Immature natural killer cell (primary cell): ENCODE measurements around the gene CD300A. TPM values are rescaled to one million over a fixed set of nuclear protein-coding genes. Genes with fewer than 3 reads are reported as not detected.
A peak's percentile ranks its signal among the peaks of the same experiment; 100 is the strongest.

Experiments
- DNase-seq, 3 donors: peaks; one replicate each; pipeline ENCODE4 v3.0.0; 2022; ENCODE audit warnings: mixed read lengths in 1 of 3
- H3K27ac Mint-ChIP-seq, 6 donors: one replicate each; pipeline ENCODE4 v1.8.0; 2020; ENCODE audit warnings: mixed read lengths in 6 of 6, mild to moderate bottlenecking in 5 of 6, inconsistent platforms in 4 of 6, moderate library complexity in 3 of 6
- H3K27me3 Mint-ChIP-seq, 3 donors: one replicate each; pipeline ENCODE4 v1.8.0; 2020 to 2021; ENCODE audit warnings: low read depth in 3 of 3, mild to moderate bottlenecking in 3 of 3, mixed read lengths in 3 of 3, moderate library complexity in 3 of 3, inconsistent platforms in 1 of 3
- H3K36me3 Mint-ChIP-seq, 3 donors: one replicate each; pipeline ENCODE4 v1.8.0; 2020; ENCODE audit warnings: mixed read lengths in 3 of 3, inconsistent platforms in 2 of 3, mild to moderate bottlenecking in 2 of 3
- H3K4me1 Mint-ChIP-seq, 2 donors: one replicate each; pipeline ENCODE4 v1.8.0; 2020; ENCODE audit warnings: inconsistent platforms in 2 of 2, mild to moderate bottlenecking in 2 of 2, mixed read lengths in 2 of 2, moderate library complexity in 1 of 2
- H3K4me3 Mint-ChIP-seq, 5 donors: one replicate each; pipeline ENCODE4 v1.8.0; 2020; ENCODE audit warnings: mild to moderate bottlenecking in 5 of 5, mixed read lengths in 5 of 5, inconsistent platforms in 3 of 5, moderate library complexity in 3 of 5
- H3K9me3 Mint-ChIP-seq, 6 donors: one replicate each; pipeline ENCODE4 v1.8.0; 2020; ENCODE audit warnings: mild to moderate bottlenecking in 6 of 6, mixed read lengths in 6 of 6, inconsistent platforms in 4 of 6, moderate library complexity in 3 of 6
- polyA plus RNA-seq, 3 donors: library from polyadenylated mRNA; unstranded; fragments of 300-500 nt; fragmentation: Illumina TruSeq; gene quantifications; one replicate each; pipeline ENCODE4 v1.2.3, GENCODE V29; 2021

Gene CD300A
- polyA plus RNA-seq, 3 donors from 2014 or later: 357 to 514 (median 505) TPM

- peak overlapping the region in 2 of 5 donors; percentile 33 to 50 for H3K4me3 Mint-ChIP-seq
- peaks cover 0 to 2% (median 0%) of the 10 kb centered on the region in 3 donors for H3K27me3 Mint-ChIP-seq
- peaks cover 30 to 34% of the 10 kb centered on the region in 2 donors for H3K4me1 Mint-ChIP-seq
- H3K9me3 Mint-ChIP-seq: no peaks in the 10 kb centered on the region
- H3K27ac Mint-ChIP-seq: no peak overlapping the region
- no peaks in the 10 kb centered on the region for H3K36me3 Mint-ChIP-seq
- DNase-seq: peak in 2 of 3 donors; percentile 21 to 63
Measured at GRCh38 chr17:74453665-74454196, 12.7 kb upstream of the CD300A start.

DNA sequence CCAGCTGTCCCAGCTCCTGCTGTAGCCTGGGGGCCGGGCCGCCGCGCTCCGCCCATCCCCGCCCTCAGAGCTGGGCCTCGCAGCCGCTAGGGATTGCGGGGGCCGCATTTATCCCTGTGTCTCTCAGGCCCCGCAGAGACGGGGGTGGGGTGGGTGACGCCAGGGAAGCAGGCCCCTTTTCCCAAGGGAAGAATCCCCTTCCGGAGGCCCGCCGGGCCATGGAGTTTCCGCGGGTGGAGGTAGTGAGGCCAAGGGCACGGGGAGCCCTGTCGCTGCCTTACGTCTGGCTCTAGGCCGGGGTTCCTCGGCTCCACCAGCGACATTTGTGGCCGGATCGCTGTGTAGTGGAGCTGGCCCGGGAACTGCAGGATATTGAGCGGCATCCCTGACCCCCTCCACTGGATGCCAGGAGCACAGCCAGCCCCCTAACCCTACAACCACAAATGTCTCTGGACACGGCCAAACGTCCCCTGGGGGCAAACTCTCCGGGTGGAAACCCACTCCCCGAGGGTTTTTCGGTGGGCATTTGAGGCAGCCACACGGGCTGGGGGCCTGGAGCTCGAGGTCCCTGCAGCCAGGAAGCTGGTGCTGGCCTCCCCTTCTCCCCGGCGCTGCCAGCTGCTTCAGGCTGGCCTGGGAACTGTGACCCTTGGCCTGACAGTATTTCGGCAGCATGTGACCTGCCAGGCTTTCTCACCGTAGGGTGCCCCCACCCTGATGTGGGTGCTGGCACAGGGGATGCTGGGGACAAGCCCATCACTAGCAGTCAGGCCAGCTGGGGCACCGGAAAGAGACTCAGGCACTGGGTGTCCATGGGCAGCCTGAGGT lies 12.0 kb upstream of the CD300A start:
- DNase-seq: peak in 2 of 3 donors; percentile 67 to 70
- Mint-ChIP-seq H3K27ac (no peak overlapping the region), H3K4me1 (peaks cover 36 to 37% of the 10 kb centered on the region in 2 donors), H3K4me3 (peak overlapping the region; percentile 15 to 59 (median 44)), H3K36me3 (no peaks in the 10 kb centered on the region), H3K9me3 (no peaks in the 10 kb centered on the region), H3K27me3 (peaks cover 0 to 2% (median 0%) of the 10 kb centered on the region in 3 donors)

GRCh38 chr17:74455025-74455545 lies 11.3 kb upstream of the CD300A start:
- no peaks in the 10 kb centered on the region for H3K36me3 Mint-ChIP-seq
- no peak for DNase-seq
- peak overlapping the region in 1 of 6 donors; percentile 62 for H3K27ac Mint-ChIP-seq
- peaks cover 40 to 43% of the 10 kb centered on the region in 2 donors for H3K4me1 Mint-ChIP-seq
- no peaks in the 10 kb centered on the region for H3K9me3 Mint-ChIP-seq
- H3K27me3 Mint-ChIP-seq: peaks cover 0 to 2% (median 0%) of the 10 kb centered on the region in 3 donors
- peak overlapping the region in 1 of 5 donors; percentile 41 for H3K4me3 Mint-ChIP-seq

DNA sequence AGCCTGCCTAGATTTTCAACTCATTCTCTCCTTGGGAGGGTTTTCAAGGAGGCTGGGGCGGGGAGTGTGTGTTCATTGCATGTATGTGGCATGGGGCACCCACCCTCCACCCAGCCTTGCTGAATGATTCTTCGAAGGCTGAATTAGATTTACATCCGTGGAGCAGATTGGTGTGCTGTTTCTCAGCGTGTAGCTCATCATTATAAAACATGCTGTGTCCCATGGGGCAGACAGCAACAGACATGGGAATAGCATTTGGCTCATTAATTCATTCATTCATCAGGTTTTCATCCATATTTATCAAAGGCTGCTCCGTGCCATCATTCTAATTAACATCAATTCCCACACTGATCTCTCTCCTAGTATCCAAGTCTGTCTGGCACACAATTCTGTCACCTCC lies 10.6 kb upstream of the CD300A start:
- H3K27me3 Mint-ChIP-seq: peaks cover 0 to 2% (median 0%) of the 10 kb centered on the region in 3 donors
- no peak for DNase-seq
- H3K27ac Mint-ChIP-seq: peak overlapping the region in 3 of 6 donors; percentile 46 to 66 (median 56)
- peaks cover 45 to 48% of the 10 kb centered on the region in 2 donors for H3K4me1 Mint-ChIP-seq
- H3K9me3 Mint-ChIP-seq: no peaks in the 10 kb centered on the region
- peak overlapping the region; percentile 5 to 56 (median 50) for H3K4me3 Mint-ChIP-seq
- H3K36me3 Mint-ChIP-seq: no peaks in the 10 kb centered on the region

DNA sequence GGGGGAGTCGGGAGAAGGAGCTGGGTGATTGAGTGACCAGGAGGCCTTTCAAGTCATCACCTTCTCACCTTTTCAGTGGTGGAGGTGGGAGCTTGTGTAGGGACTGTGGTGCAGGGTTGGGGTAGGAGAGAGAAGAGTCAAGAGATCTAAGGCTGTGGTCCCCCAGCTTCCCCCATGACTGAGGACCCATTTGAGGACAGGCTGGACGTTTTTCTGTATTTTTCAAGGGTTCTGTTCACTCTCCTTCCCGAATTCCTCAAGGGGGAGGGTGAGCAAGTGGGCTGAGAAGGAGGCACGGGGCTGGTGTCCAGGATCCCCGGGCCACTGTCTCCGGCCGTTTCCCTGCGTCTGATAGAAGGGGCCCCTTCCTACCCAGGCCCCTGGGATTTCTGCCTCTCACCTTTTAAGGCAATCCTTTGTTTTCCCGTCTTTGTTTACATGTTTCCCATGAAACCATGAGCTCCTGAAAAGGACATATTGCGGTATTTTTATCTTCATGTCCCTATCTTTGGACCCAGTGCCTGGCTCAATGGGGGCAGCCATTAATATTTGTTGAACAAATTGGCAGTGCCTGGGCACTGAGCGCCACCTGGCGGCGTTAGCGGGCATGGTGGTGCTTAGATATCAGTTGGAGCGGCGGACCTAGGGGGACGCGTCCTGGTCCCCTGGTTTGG lies 9.2 kb upstream of the CD300A start:
- peak overlapping the region in 4 of 5 donors; percentile 24 to 69 (median 38) for H3K4me3 Mint-ChIP-seq
- peak overlapping the region in 5 of 6 donors; percentile 21 to 75 (median 42) for H3K27ac Mint-ChIP-seq
- DNase-seq: peak; percentile 71 to 78 (median 73)
- no peaks in the 10 kb centered on the region for H3K36me3 Mint-ChIP-seq
- peaks cover 0 to 3% (median 2%) of the 10 kb centered on the region in 3 donors for H3K27me3 Mint-ChIP-seq
- H3K9me3 Mint-ChIP-seq: no peaks in the 10 kb centered on the region
- H3K4me1 Mint-ChIP-seq: peaks cover 42 to 46% of the 10 kb centered on the region in 2 donors

GRCh38 chr17:74457820-74458166 lies 8.6 kb upstream of the CD300A start:
- no peaks in the 10 kb centered on the region for H3K36me3 Mint-ChIP-seq
- H3K9me3 Mint-ChIP-seq: no peaks in the 10 kb centered on the region
- H3K4me1 Mint-ChIP-seq: peaks cover 37 to 41% of the 10 kb centered on the region in 2 donors
- peaks cover 0 to 3% (median 1%) of the 10 kb centered on the region in 3 donors for H3K27me3 Mint-ChIP-seq
- peak overlapping the region in 4 of 5 donors; percentile 24 to 69 (median 38) for H3K4me3 Mint-ChIP-seq
- peak overlapping the region in 2 of 6 donors; percentile 42 to 75 for H3K27ac Mint-ChIP-seq
- no peak for DNase-seq

- peaks cover 35 to 37% of the 10 kb centered on the region in 2 donors for H3K4me1 Mint-ChIP-seq
- no peaks in the 10 kb centered on the region for H3K36me3 Mint-ChIP-seq
- DNase-seq: no peak
- H3K27me3 Mint-ChIP-seq: peaks cover 0 to 12% (median 6%) of the 10 kb centered on the region in 3 donors
- H3K27ac Mint-ChIP-seq: peak overlapping the region in 3 of 6 donors; percentile 7 to 84 (median 61)
- H3K4me3 Mint-ChIP-seq: peak overlapping the region in 3 of 5 donors; percentile 1 to 44 (median 24)
- no peaks in the 10 kb centered on the region for H3K9me3 Mint-ChIP-seq
Measured at GRCh38 chr17:74458835-74459234, 7.6 kb upstream of the CD300A start.

DNA sequence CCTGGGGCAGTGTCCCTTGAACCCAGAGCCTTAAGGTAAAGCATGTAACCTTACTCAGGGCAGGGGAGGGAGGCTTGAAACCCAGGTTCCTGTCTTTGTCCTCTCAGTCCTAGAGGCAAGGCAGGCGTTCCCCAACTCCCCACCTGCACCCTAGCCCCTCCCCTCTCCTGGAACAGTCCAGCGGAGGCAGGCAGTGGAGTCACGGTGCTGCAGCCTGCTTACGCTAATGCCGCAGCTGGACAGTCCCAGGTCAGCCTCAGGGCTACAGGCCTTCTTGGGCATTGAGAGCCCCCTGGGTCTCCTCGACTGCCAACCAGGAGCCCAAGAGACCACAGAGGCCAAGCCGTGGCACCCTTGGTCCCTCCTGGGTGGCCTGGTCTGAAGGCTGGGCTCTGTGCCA lies 6.8 kb upstream of the CD300A start:
- no peak overlapping the region for H3K4me3 Mint-ChIP-seq
- peak overlapping the region in 1 of 6 donors; percentile 81 for H3K27ac Mint-ChIP-seq
- peaks cover 0 to 12% (median 8%) of the 10 kb centered on the region in 3 donors for H3K27me3 Mint-ChIP-seq
- H3K9me3 Mint-ChIP-seq: no peaks in the 10 kb centered on the region
- no peaks in the 10 kb centered on the region for H3K36me3 Mint-ChIP-seq
- peaks cover 34 to 35% of the 10 kb centered on the region in 2 donors for H3K4me1 Mint-ChIP-seq
- DNase-seq: no peak

- peaks cover 33 to 35% of the 10 kb centered on the region in 2 donors for H3K4me1 Mint-ChIP-seq
- peak overlapping the region in 3 of 5 donors; percentile 8 to 60 (median 45) for H3K4me3 Mint-ChIP-seq
- no peak for DNase-seq
- H3K9me3 Mint-ChIP-seq: no peaks in the 10 kb centered on the region
- H3K27me3 Mint-ChIP-seq: peaks cover 0 to 12% (median 8%) of the 10 kb centered on the region in 3 donors
- H3K36me3 Mint-ChIP-seq: no peaks in the 10 kb centered on the region
- H3K27ac Mint-ChIP-seq: peak overlapping the region in 5 of 6 donors; percentile 28 to 91 (median 81)
Measured at GRCh38 chr17:74460241-74460640, 6.2 kb upstream of the CD300A start.

DNA sequence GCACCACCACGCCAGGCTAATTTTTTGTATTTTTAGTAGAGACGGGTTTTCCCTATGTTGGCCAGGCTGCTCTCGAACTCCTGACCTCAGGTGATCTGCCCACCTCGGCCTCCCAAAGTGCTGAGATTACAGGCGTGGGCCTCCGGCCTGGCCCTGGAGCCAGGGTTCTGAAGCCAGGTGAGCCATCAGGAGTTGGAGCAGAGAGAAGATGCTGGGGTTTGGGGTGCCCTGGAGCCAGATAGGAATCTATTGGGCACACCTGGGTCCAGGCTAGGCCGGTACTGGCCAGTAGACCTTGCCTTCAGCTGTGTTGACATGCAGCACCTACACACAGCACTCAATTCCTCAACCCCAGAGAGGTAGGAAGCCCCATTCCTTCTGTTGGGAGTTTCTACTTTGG lies 5.4 kb upstream of the CD300A start:
- DNase-seq: no peak
- H3K4me3 Mint-ChIP-seq: peak overlapping the region in 3 of 5 donors; percentile 51 to 68 (median 66)

DNA sequence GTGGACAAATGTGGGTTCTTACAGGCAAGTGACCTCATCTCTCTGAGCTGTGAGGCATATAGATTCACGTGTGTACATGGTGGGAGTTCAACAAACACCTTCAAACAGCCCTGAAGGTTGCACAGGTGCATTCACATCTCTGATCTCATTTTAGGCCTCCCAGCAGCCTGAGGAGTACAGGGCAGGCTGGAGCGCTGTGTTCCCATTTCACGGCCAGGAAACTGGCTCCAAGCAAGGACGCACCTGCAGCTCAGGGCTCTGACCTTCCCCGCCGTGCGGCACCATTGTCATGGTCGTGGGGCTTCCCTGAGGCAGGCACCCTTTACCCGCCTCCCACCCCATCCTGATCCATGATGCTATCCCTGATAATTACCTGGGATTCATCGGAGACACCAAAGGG lies 4.8 kb upstream of the CD300A start:
- Mint-ChIP-seq H3K4me3 (peak overlapping the region in 4 of 5 donors; percentile 33 to 68 (median 58)), H3K9me3 (no peaks in the 10 kb centered on the region), H3K36me3 (no peaks in the 10 kb centered on the region), H3K27me3 (peaks cover under 1 to 12% (median 8%) of the 10 kb centered on the region in 3 donors), H3K4me1 (peaks cover 28 to 35% of the 10 kb centered on the region in 2 donors), H3K27ac (no peak overlapping the region)
- no peak for DNase-seq

More for the DNA sequence above, 5.4 kb upstream of the CD300A start:
- H3K4me1 Mint-ChIP-seq: peaks cover 31 to 35% of the 10 kb centered on the region in 2 donors
- H3K27me3 Mint-ChIP-seq: peaks cover 0 to 12% (median 8%) of the 10 kb centered on the region in 3 donors
- H3K36me3 Mint-ChIP-seq: no peaks in the 10 kb centered on the region
- peak overlapping the region in 1 of 6 donors; percentile 21 for H3K27ac Mint-ChIP-seq
- no peaks in the 10 kb centered on the region for H3K9me3 Mint-ChIP-seq

DNA sequence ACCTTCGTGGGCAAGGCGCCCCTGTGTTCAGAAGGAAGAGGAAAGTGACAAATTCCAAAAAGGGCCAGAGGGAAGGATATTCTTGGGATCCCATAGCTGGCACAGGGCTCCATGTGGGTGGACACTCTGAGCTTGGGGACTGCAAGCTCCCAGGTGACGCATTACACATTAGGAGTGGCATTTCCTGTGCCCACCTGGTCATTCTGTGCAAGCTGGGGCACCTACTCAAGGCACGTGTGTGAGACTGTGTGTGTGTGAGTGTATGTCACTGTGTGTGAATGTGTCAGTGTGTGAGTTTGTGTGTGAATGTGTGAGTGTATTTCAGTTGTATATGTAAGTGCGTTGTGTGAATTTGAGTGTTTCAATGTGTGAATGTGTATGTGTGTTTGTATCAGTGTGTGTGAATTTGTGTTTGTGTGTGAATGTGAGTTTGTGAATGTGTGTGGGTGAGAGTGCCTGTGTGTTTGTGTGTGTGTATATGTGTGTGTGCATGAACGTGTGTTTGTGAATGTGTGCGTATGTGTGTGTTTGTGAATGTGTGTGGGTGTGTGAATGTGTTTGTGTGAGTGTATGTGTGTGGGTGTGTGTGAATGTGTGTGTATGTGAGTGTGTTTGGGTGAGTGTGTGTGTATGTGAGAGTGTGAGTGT lies 1.6 kb upstream of the CD300A start:
- peaks cover 17 to 18% of the 10 kb centered on the region in 2 donors for H3K4me1 Mint-ChIP-seq
- peaks cover 7 to 13% (median 10%) of the 10 kb centered on the region in 3 donors for H3K36me3 Mint-ChIP-seq
- H3K27me3 Mint-ChIP-seq: peaks cover 4 to 12% (median 8%) of the 10 kb centered on the region in 3 donors
- H3K27ac Mint-ChIP-seq: no peak overlapping the region
- H3K9me3 Mint-ChIP-seq: no peaks in the 10 kb centered on the region
- H3K4me3 Mint-ChIP-seq: no peak overlapping the region
- DNase-seq: peak in 1 of 3 donors; percentile 34
